Measurements from ENCODE around the gene PCNX1. TPM values are rescaled to one million over a fixed set of nuclear protein-coding genes. Genes with fewer than 3 reads are reported as not detected.
A peak's percentile ranks its signal among the peaks of the same experiment; 100 is the strongest.

PCNX1 gene
- total and polyA plus RNA-seq, 5 donors from 2014 or later = 16.4 to 202 (median 21.1) TPM

GRCh38 chr14:70885343-70886022 lies 21.8 kb upstream of the PCNX1 start:
- peaks cover 17 to 70% (median 57%) of the 10 kb centered on the region in 4 donors for H3K4me1 Mint-ChIP-seq

GRCh38 chr14:70886421-70887206 lies 20.6 kb upstream of the PCNX1 start:
- Mint-ChIP-seq H3K27me3 (no peaks in the 10 kb centered on the region), H3K36me3 (no peaks in the 10 kb centered on the region), H3K4me1 (peaks cover 17 to 80% (median 59%) of the 10 kb centered on the region in 4 donors), H3K4me3 (peak overlapping the region; percentile 12 to 88 (median 64)), H3K9me3 (no peaks in the 10 kb centered on the region), H3K27ac (peak overlapping the region; percentile 84 to 96 (median 90))
- Histone ChIP-seq H3K9me3 (ENCODE audit: control insufficient read depth in 2 of 2, low read length in 2 of 2) (no peaks in the 10 kb centered on the region), H3K27ac (ENCODE audit: insufficient read depth, low read length, poor library complexity, severe bottlenecking) (peak overlapping the region; percentile 70), H3K4me3 (ENCODE audit: low read depth, low read length) (peak overlapping the region; percentile 43), H3K4me1 (ENCODE audit: control insufficient read depth, insufficient read depth, low read length, poor library complexity, severe bottlenecking) (peaks cover 45% of the 10 kb centered on the region), H3K27me3 (ENCODE audit: control insufficient read depth, insufficient read depth, low read length) (no peaks in the 10 kb centered on the region), H3K36me3 (ENCODE audit: control insufficient read depth, insufficient read depth, low read length) (no peaks in the 10 kb centered on the region)
- DNase-seq = peak in 2 of 3 donors; percentile 31 to 84
- peak; percentile 44 to 48 for ATAC-seq (ENCODE audit: low read depth in 2 of 2)

More at GRCh38 chr14:70885343-70886022, 21.8 kb upstream of the PCNX1 start:
- ATAC-seq (ENCODE audit: low read depth in 2 of 2) = no peak
- no peak for DNase-seq
- Mint-ChIP-seq H3K27me3 (no peaks in the 10 kb centered on the region), H3K4me3 (peak overlapping the region in 2 of 4 donors; percentile 62 to 78), H3K27ac (peak overlapping the region in 1 of 3 donors; percentile 96), H3K36me3 (no peaks in the 10 kb centered on the region), H3K9me3 (no peaks in the 10 kb centered on the region)
- H3K4me1 ChIP-seq (ENCODE audit: control insufficient read depth, insufficient read depth, low read length, poor library complexity, severe bottlenecking) = peaks cover 45% of the 10 kb centered on the region
- peak overlapping the region; percentile 70 for H3K27ac ChIP-seq (ENCODE audit: insufficient read depth, low read length, poor library complexity, severe bottlenecking)
- peak overlapping the region; percentile 43 for H3K4me3 ChIP-seq (ENCODE audit: low read depth, low read length)
- H3K27me3 ChIP-seq (ENCODE audit: control insufficient read depth, insufficient read depth, low read length) = no peaks in the 10 kb centered on the region
- no peaks in the 10 kb centered on the region for H3K36me3 ChIP-seq (ENCODE audit: control insufficient read depth, insufficient read depth, low read length)
- no peaks in the 10 kb centered on the region for H3K9me3 ChIP-seq (ENCODE audit: control insufficient read depth in 2 of 2, low read length in 2 of 2)

- H3K4me3 ChIP-seq (ENCODE audit: low read depth, low read length) = peak overlapping the region; percentile 43
- peaks cover 46% of the 10 kb centered on the region for H3K4me1 ChIP-seq (ENCODE audit: control insufficient read depth, insufficient read depth, low read length, poor library complexity, severe bottlenecking)
- no peaks in the 10 kb centered on the region for H3K27me3 Mint-ChIP-seq
- no peaks in the 10 kb centered on the region for H3K36me3 Mint-ChIP-seq
- H3K9me3 ChIP-seq (ENCODE audit: control insufficient read depth in 2 of 2, low read length in 2 of 2) = no peaks in the 10 kb centered on the region
- H3K36me3 ChIP-seq (ENCODE audit: control insufficient read depth, insufficient read depth, low read length) = no peaks in the 10 kb centered on the region
- peak overlapping the region; percentile 70 for H3K27ac ChIP-seq (ENCODE audit: insufficient read depth, low read length, poor library complexity, severe bottlenecking)
- H3K4me1 Mint-ChIP-seq = peaks cover 17 to 83% (median 58%) of the 10 kb centered on the region in 4 donors
- H3K9me3 Mint-ChIP-seq = no peaks in the 10 kb centered on the region
- H3K27me3 ChIP-seq (ENCODE audit: control insufficient read depth, insufficient read depth, low read length) = no peaks in the 10 kb centered on the region
- no peak for DNase-seq
- ATAC-seq (ENCODE audit: low read depth in 2 of 2) = no peak
- peak overlapping the region; percentile 84 to 96 (median 90) for H3K27ac Mint-ChIP-seq
- peak overlapping the region; percentile 12 to 88 (median 64) for H3K4me3 Mint-ChIP-seq
Measured at GRCh38 chr14:70887207-70887681, 20.0 kb upstream of the PCNX1 start.

- Histone ChIP-seq H3K27me3 (ENCODE audit: control insufficient read depth, insufficient read depth, low read length) (no peaks in the 10 kb centered on the region), H3K9me3 (ENCODE audit: control insufficient read depth in 2 of 2, low read length in 2 of 2) (no peaks in the 10 kb centered on the region), H3K4me1 (ENCODE audit: control insufficient read depth, insufficient read depth, low read length, poor library complexity, severe bottlenecking) (peaks cover 49% of the 10 kb centered on the region), H3K4me3 (ENCODE audit: low read depth, low read length) (peak overlapping the region; percentile 43), H3K36me3 (ENCODE audit: control insufficient read depth, insufficient read depth, low read length) (no peaks in the 10 kb centered on the region), H3K27ac (ENCODE audit: insufficient read depth, low read length, poor library complexity, severe bottlenecking) (peak overlapping the region; percentile 70)
- Mint-ChIP-seq H3K4me1 (peaks cover 23 to 84% (median 58%) of the 10 kb centered on the region in 4 donors), H3K27ac (peak overlapping the region; percentile 84 to 96 (median 90)), H3K4me3 (peak overlapping the region; percentile 12 to 88 (median 64)), H3K36me3 (no peaks in the 10 kb centered on the region), H3K27me3 (no peaks in the 10 kb centered on the region), H3K9me3 (peaks cover 0 to 1% (median 0%) of the 10 kb centered on the region in 7 donors)
- ATAC-seq (ENCODE audit: low read depth in 2 of 2) (no peak), DNase-seq (no peak)
Measured at GRCh38 chr14:70887737-70888499, 19.3 kb upstream of the PCNX1 start.

- H3K27ac Mint-ChIP-seq = peak overlapping the region in 2 of 3 donors; percentile 18 to 96
- DNase-seq = peak in 1 of 3 donors; percentile 47
- H3K4me3 Mint-ChIP-seq = no peak overlapping the region
- no peaks in the 10 kb centered on the region for H3K27me3 Mint-ChIP-seq
- peaks cover 0 to 5% (median 0%) of the 10 kb centered on the region in 7 donors for H3K9me3 Mint-ChIP-seq
- Histone ChIP-seq H3K36me3 (ENCODE audit: control insufficient read depth, insufficient read depth, low read length) (no peaks in the 10 kb centered on the region), H3K27ac (ENCODE audit: insufficient read depth, low read length, poor library complexity, severe bottlenecking) (no peak overlapping the region), H3K9me3 (ENCODE audit: control insufficient read depth in 2 of 2, low read length in 2 of 2) (no peaks in the 10 kb centered on the region), H3K4me3 (ENCODE audit: low read depth, low read length) (no peak overlapping the region), H3K27me3 (ENCODE audit: control insufficient read depth, insufficient read depth, low read length) (no peaks in the 10 kb centered on the region), H3K4me1 (ENCODE audit: control insufficient read depth, insufficient read depth, low read length, poor library complexity, severe bottlenecking) (peaks cover 51% of the 10 kb centered on the region)
- H3K36me3 Mint-ChIP-seq = no peaks in the 10 kb centered on the region
- ATAC-seq (ENCODE audit: low read depth in 2 of 2) = peak; percentile 29 to 53
- peaks cover 31 to 84% (median 57%) of the 10 kb centered on the region in 4 donors for H3K4me1 Mint-ChIP-seq
Measured at GRCh38 chr14:70888681-70889175, 18.5 kb upstream of the PCNX1 start.

GRCh38 chr14:70889555-70889954 lies 17.7 kb upstream of the PCNX1 start:
- no peak for DNase-seq
- no peak overlapping the region for H3K27ac ChIP-seq (ENCODE audit: insufficient read depth, low read length, poor library complexity, severe bottlenecking)
- H3K9me3 Mint-ChIP-seq = peaks cover 0 to 5% (median 0%) of the 10 kb centered on the region in 7 donors
- H3K4me1 ChIP-seq (ENCODE audit: control insufficient read depth, insufficient read depth, low read length, poor library complexity, severe bottlenecking) = peaks cover 57% of the 10 kb centered on the region
- no peak overlapping the region for H3K4me3 Mint-ChIP-seq
- H3K36me3 Mint-ChIP-seq = no peaks in the 10 kb centered on the region
- peak overlapping the region in 2 of 3 donors; percentile 59 to 69 for H3K27ac Mint-ChIP-seq
- no peak for ATAC-seq (ENCODE audit: low read depth in 2 of 2)
- no peak overlapping the region for H3K4me3 ChIP-seq (ENCODE audit: low read depth, low read length)
- peaks cover 39 to 85% (median 59%) of the 10 kb centered on the region in 4 donors for H3K4me1 Mint-ChIP-seq
- H3K27me3 Mint-ChIP-seq = no peaks in the 10 kb centered on the region
- no peaks in the 10 kb centered on the region for H3K9me3 ChIP-seq (ENCODE audit: control insufficient read depth in 2 of 2, low read length in 2 of 2)
- no peaks in the 10 kb centered on the region for H3K36me3 ChIP-seq (ENCODE audit: control insufficient read depth, insufficient read depth, low read length)
- no peaks in the 10 kb centered on the region for H3K27me3 ChIP-seq (ENCODE audit: control insufficient read depth, insufficient read depth, low read length)

All from CD4-positive, CD25-positive, alpha-beta regulatory T cell (primary cell).